OCI-LY3 (cell line): ENCODE data around the gene PEA15.

Source experiments
- H2AFZ ChIP-seq: fragments of 200-600, 300-600 bp; shearing (Covaris generic); 2 replicates; pipeline ENCODE4 v1.6.0; 2014; ENCODE audit warnings: antibody characterized with exemption, low read depth, low read length
- H3K27ac ChIP-seq: fragments of 200-600, 300-600 bp; sonication (generic); 2 replicates; pipeline ENCODE4 v1.5.1; 2014; ENCODE audit warnings: mild to moderate bottlenecking, low read length, moderate library complexity, mixed read lengths
- H3K27me3 ChIP-seq: fragments of 200-600, 300-600 bp; sonication (generic); 2 replicates; pipeline ENCODE4 v1.6.1; 2014; ENCODE audit warnings: low read depth, low read length, mixed read lengths
- H3K36me3 ChIP-seq: fragments of 200-600, 300-600 bp; sonication (generic); replicated peaks from 2 replicates; pipeline ENCODE3; 2014; ENCODE audit warnings: low read depth, low read length, mixed read lengths
- H3K4me1 ChIP-seq: fragments of 300-600, 200-600 bp; sonication (generic); 2 replicates; pipeline ENCODE4 v1.6.1; 2014; ENCODE audit warnings: low read length, mixed read lengths
- H3K4me2 ChIP-seq: fragments of 200-600, 300-600 bp; sonication (generic); 2 replicates; pipeline ENCODE4 v1.6.1; 2014; ENCODE audit warnings: low read length, mixed read lengths
- H3K4me3 ChIP-seq: fragments of 300-600, 200-600 bp; sonication (generic); 2 replicates; pipeline ENCODE4 v1.5.1; 2014; ENCODE audit warnings: antibody characterized with exemption, mild to moderate bottlenecking, low read length, moderate library complexity
- H3K79me2 ChIP-seq: fragments of 300-600, 200-600 bp; shearing (Covaris generic); 2 replicates; pipeline ENCODE4 v1.6.1; 2014; ENCODE audit warnings: mild to moderate bottlenecking, low read length, mixed read lengths
- H3K9ac ChIP-seq: fragments of 300-600, 200-600 bp; shearing (Covaris generic); 2 replicates; pipeline ENCODE4 v1.6.0; 2014; ENCODE audit warnings: mild to moderate bottlenecking, low read length, moderate library complexity
- H3K9me3 ChIP-seq: fragments of 200-600, 300-600 bp; shearing (Covaris generic); 2 replicates; pipeline ENCODE4 v1.6.1; 2014; ENCODE audit warnings: low read length, mixed read lengths; ENCODE audit not compliant: insufficient read depth
- H4K20me1 ChIP-seq: fragments of 200-600, 300-600 bp; sonication (generic); 2 replicates; pipeline ENCODE4 v1.6.1; 2016; ENCODE audit warnings: low read length, mixed read lengths; ENCODE audit not compliant: insufficient read depth
- EZH2phosphoT487 ChIP-seq: fragments of 200-600 bp; shearing (Covaris generic); IDR thresholded peaks from 2 replicates; pipeline ENCODE4 v1.6.1; 2018; ENCODE audit warnings: antibody characterized with exemption, mixed run types, low read depth
- TF ChIP-seq, protein P1 (sequence below): fragments of 200-600, 300-600 bp; sonication (generic); IDR thresholded peaks from 2 replicates; pipeline ENCODE4 v1.5.1; 2014; ENCODE audit warnings: antibody characterized with exemption, low read length, low read depth

Gene PEA15

DNA sequence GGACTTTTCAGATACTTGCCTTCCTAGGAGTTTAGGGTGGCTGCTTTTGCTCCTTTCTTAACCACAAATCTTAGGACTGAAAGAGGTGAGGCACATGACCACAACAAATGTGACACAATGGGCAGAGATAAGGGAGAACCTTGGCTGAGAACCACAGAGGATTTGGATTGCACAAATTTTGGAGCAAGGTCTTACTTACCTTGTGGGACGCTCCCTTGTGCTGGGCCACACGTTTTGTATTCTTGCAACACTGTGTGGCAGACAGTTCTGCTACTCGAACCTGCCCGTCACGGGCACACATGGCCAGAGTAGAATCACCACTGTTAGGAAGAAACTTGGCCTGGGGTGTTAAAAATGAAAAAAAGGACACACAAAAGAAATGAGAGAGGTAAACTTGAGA, 33.2 kb downstream of the PEA15 start:
- Histone ChIP-seq H3K4me2 (no peak overlapping the region), H3K4me3 (no peak overlapping the region), H3K9me3 (no peaks in the 10 kb centered on the region), H4K20me1 (peaks cover 9% of the 10 kb centered on the region; the same call in 1 of the 2 replicates), H2AFZ (no peak overlapping the region), H3K36me3 (peaks cover 75% of the 10 kb centered on the region), H3K27me3 (no peaks in the 10 kb centered on the region), H3K4me1 (peaks cover 22% of the 10 kb centered on the region), H3K27ac (no peak overlapping the region), H3K79me2 (peaks cover 16% of the 10 kb centered on the region), H3K9ac (no peak overlapping the region)
- TF ChIP-seq, protein P1, sequence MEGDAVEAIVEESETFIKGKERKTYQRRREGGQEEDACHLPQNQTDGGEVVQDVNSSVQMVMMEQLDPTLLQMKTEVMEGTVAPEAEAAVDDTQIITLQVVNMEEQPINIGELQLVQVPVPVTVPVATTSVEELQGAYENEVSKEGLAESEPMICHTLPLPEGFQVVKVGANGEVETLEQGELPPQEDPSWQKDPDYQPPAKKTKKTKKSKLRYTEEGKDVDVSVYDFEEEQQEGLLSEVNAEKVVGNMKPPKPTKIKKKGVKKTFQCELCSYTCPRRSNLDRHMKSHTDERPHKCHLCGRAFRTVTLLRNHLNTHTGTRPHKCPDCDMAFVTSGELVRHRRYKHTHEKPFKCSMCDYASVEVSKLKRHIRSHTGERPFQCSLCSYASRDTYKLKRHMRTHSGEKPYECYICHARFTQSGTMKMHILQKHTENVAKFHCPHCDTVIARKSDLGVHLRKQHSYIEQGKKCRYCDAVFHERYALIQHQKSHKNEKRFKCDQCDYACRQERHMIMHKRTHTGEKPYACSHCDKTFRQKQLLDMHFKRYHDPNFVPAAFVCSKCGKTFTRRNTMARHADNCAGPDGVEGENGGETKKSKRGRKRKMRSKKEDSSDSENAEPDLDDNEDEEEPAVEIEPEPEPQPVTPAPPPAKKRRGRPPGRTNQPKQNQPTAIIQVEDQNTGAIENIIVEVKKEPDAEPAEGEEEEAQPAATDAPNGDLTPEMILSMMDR = no peak
- no peak for TF ChIP-seq EZH2phosphoT487

DNA sequence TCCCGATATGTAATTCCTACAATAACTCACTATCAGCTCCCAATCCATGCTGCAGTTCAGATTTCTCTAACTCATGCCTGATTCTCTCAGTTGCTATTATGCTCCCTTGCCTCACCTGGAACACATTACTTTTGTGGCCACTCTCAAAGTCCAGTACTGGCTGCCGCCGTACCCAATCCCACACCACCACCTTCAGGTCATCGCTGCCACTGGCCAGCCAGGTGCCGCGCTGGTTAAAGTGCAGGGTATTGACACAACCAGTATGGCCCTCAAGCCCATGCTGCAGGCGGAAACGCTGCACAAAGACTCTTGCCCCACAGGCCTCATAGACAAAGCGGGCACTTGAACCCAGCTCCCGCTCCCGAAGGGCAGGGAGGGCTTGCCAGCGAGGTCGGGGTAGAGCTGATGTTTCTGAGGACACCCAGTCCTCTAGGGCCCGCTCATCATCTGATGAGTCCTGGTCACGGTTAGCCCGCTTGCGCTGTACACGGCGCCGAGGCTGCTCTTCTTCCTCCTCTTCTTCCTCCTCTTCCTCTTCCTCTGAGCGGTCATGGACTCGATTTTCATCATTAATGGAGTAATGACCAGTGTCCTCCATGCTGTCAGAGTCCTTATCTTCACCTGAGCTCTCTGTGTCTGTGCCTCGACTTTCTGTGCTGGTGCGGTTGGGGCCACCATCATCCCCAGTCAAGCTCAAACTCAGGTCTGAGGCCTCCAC, 34.6 kb downstream of the PEA15 start:
- H4K20me1 ChIP-seq = peaks cover 9% of the 10 kb centered on the region; the same call in 1 of the 2 replicates
- no peaks in the 10 kb centered on the region for H3K9me3 ChIP-seq
- H3K36me3 ChIP-seq = peaks cover 68% of the 10 kb centered on the region
- H3K27me3 ChIP-seq = no peaks in the 10 kb centered on the region
- no peak for TF ChIP-seq EZH2phosphoT487
- TF ChIP-seq, protein P1 = no peak
- no peak overlapping the region for H3K9ac ChIP-seq
- H2AFZ ChIP-seq = no peak overlapping the region
- H3K27ac ChIP-seq = no peak overlapping the region
- H3K79me2 ChIP-seq = peaks cover 26% of the 10 kb centered on the region
- H3K4me3 ChIP-seq = no peak overlapping the region
- H3K4me1 ChIP-seq = peaks cover 22% of the 10 kb centered on the region
- H3K4me2 ChIP-seq = no peak overlapping the region

DNA sequence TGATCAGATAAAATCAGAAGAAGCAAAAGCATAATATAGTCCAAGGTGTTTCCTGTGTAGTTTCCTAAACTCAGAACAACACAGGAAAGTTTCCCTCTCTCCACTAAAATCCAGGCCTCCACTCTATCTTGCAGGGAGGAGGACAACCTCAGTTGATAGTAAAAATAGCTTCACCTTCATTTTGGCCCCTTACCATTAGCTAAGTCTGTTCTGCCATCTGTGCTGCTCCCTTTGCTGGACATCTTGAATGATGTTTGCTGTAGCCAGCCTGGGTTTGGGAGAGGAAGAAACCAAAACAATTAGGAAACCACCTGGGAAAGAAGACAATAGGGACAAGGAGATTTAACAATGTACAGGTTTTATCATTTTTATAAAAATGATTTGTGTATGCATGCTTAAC, 38.6 kb downstream of the PEA15 start:
- Histone ChIP-seq H3K36me3 (peaks cover 40% of the 10 kb centered on the region), H4K20me1 (peaks cover 25% of the 10 kb centered on the region), H3K27me3 (no peaks in the 10 kb centered on the region), H2AFZ (no peak overlapping the region), H3K27ac (no peak overlapping the region), H3K4me1 (no peaks in the 10 kb centered on the region), H3K79me2 (peaks cover 67% of the 10 kb centered on the region), H3K9ac (no peak overlapping the region), H3K4me2 (no peak overlapping the region), H3K4me3 (no peak overlapping the region), H3K9me3 (no peaks in the 10 kb centered on the region)
- TF ChIP-seq, protein P1 = no peak
- no peak for TF ChIP-seq EZH2phosphoT487

DNA sequence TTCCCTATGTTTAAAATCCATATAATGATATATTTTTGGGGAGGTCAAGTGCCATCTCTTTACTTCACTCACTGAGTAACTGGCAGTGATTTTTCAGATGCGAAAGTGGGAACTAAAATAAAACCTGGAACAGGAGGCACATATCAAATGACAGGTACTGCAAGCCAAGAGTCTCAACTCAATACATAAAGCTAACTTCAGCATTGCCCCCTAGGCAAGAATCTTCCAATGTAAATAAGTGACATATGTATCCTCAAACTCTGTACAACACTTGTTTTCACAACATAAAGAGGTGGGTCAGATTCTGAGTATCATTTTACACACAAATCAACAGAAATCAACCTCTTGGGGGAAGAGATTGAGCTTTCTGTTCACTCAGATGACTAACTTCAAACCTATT, 39.0 kb downstream of the PEA15 start:
- Histone ChIP-seq H3K79me2 (peaks cover 71% of the 10 kb centered on the region), H4K20me1 (peaks cover 26% of the 10 kb centered on the region), H3K9me3 (no peaks in the 10 kb centered on the region), H3K36me3 (peaks cover 36% of the 10 kb centered on the region), H3K4me1 (no peaks in the 10 kb centered on the region), H3K4me2 (no peak overlapping the region), H3K27me3 (no peaks in the 10 kb centered on the region), H3K27ac (no peak overlapping the region), H3K9ac (no peak overlapping the region), H2AFZ (no peak overlapping the region), H3K4me3 (no peak overlapping the region)
- TF ChIP-seq, protein P1 = no peak
- no peak for TF ChIP-seq EZH2phosphoT487
